ENCODE data around the gene OPALIN.

OPALIN gene

DNA sequence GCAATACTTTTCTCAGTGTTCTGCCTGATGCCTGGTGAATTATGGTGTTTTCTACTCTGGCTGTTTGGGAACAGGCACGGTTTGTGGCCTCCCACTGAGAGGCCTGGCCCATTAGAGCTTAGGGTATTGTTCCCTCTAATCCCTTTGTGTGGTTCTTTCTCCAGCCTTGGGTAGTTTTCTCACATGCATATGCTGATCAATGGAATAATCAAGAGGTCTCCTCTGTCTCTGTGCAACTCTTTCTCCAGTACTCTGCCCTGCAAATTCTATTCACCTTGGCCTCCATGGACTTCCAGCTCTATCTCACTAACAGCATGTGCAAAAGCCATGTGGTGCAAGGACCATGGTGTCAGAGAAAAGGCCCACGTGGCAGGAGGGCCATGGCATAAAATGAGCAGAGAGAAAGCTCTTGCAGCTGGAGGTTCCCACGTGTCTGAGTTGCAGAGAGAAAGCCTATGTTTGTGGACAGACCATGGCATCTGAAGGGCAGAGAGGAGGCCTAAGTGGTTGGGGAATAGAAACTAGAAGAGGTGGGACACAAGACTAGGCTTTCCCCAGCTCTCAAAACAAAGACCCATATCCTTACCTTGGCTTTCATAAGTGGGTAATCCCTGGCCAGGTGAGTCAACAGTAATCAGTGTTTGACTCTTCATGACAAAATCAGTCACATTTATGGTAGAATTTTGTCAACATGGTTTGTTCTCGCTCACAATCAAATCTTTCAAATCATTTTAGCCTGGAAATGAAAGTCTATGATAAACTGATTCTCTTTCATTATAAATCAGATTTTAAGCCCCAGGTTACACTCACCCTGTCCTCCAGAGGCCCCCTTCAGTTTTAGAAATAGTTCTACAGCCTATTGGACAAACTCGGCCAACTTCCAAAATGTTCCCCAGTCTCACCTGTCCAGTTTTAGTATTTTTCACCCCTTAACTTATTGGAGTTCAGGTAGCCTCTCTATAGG, 17.3 kb downstream of the OPALIN start:
- TF ChIP-seq ZBTB7A (IDR thresholded peaks at IDR 0.05; ENCODE audit: low read depth): no peak
- no peak for TF ChIP-seq TEAD4 (IDR thresholded peaks at IDR 0.05)
- no peak for TF ChIP-seq USF1 (IDR thresholded peaks at IDR 0.05)
- no peak for TF ChIP-seq YY1 (IDR thresholded peaks at IDR 0.05; ENCODE audit: low read depth)
- no peak for TF ChIP-seq EP300 (IDR thresholded peaks at IDR 0.05; ENCODE audit: borderline replicate concordance)
- TF ChIP-seq NFIC (IDR thresholded peaks at IDR 0.05): no peak
- TF ChIP-seq TAF1 (IDR thresholded peaks at IDR 0.05; ENCODE audit: low read depth): no peak
- TF ChIP-seq REST (IDR thresholded peaks at IDR 0.05; ENCODE audit: low read depth): no peak
- no peak for TF ChIP-seq MAX (IDR thresholded peaks at IDR 0.05)

DNA sequence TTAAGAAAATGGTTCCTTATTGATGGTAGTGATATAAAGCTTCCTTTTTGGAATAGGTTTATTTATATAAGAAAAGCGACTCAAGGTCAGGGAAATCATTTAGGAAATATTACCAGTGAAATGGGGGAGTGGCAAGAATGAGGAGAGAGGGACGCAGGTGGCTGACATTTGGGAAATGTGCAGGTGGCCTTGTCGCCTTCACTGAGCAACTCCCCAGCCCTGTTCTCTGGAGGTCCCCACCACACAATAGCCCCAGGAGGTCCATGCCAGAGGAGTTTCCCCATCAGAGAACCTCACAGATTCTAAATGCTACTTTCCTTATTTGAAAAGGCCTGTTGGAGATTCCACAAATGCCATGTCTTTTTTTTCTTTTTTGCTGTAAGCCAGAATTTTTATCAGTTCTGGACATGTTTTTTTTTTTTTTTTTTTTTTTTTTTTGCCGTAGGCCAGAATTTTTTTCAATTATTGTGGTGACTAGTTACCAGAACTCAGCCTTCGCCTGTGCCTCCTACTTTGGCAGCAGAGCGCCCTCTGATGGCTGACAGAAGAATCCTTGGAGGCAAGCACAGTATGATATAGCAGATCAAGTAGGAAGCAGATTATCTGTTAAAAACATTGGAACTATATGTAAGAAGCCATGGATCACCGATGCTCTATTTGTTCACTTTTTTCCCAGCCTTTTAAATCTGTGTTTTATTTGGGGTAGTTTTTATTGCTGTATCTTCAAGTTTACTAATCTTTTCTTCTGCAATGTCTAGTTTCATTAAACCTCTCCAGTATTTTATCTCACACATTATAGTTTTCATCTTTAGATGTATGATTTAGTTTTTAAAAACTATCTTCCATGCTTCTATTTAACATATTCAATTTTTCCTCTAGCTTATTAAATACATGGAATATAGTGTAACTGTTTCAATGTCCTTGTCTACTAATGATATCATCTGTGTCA, 18.6 kb downstream of the OPALIN start:
- TF ChIP-seq TAF1 (IDR thresholded peaks at IDR 0.05; ENCODE audit: low read depth) (no peak), RAD21 (IDR thresholded peaks at IDR 0.05; ENCODE audit: low read depth) (peak; percentile 82), USF1 (IDR thresholded peaks at IDR 0.05) (no peak)

GRCh38 chr10:96339383-96339782, 19.4 kb downstream of the OPALIN start:
- TF ChIP-seq EP300 (IDR thresholded peaks at IDR 0.05; ENCODE audit: borderline replicate concordance): no peak
- TF ChIP-seq ZBTB7A (IDR thresholded peaks at IDR 0.05; ENCODE audit: low read depth): no peak
- no peak for TF ChIP-seq RAD21 (IDR thresholded peaks at IDR 0.05; ENCODE audit: low read depth)
- TF ChIP-seq TEAD4 (IDR thresholded peaks at IDR 0.05): no peak
- no peak for TF ChIP-seq CREB1 (IDR thresholded peaks at IDR 0.05; ENCODE audit: low read depth)
- TF ChIP-seq YY1 (IDR thresholded peaks at IDR 0.05; ENCODE audit: low read depth): no peak
- no peak for TF ChIP-seq NFIC (IDR thresholded peaks at IDR 0.05)

- TF ChIP-seq USF1 (IDR thresholded peaks at IDR 0.05): no peak
- TF ChIP-seq RAD21 (IDR thresholded peaks at IDR 0.05; ENCODE audit: low read depth): no peak
- no peak for TF ChIP-seq YY1 (IDR thresholded peaks at IDR 0.05; ENCODE audit: low read depth)
- no peak for TF ChIP-seq FOXM1 (IDR thresholded peaks at IDR 0.05; ENCODE audit: borderline replicate concordance, low read depth)
- no peak for TF ChIP-seq MAX (IDR thresholded peaks at IDR 0.05)
- TF ChIP-seq EP300 (IDR thresholded peaks at IDR 0.05; ENCODE audit: borderline replicate concordance): no peak
- TF ChIP-seq CEBPB (IDR thresholded peaks at IDR 0.05): no peak
- TF ChIP-seq REST (IDR thresholded peaks at IDR 0.05; ENCODE audit: low read depth): no peak
These were observed 20.4 kb downstream of the OPALIN start for GRCh38 chr10:96338279-96338925.

GRCh38 chr10:96337106-96337505, 21.7 kb downstream of the OPALIN start:
- no peak for TF ChIP-seq RAD21 (IDR thresholded peaks at IDR 0.05; ENCODE audit: low read depth)
- TF ChIP-seq USF1 (IDR thresholded peaks at IDR 0.05): peak; percentile 88

Data from Ishikawa (cell line).